GM18511 (cell line): ENCODE results near the gene MTSS2.

Experiments
- ATAC-seq: cut with Tn5 transposase; IDR thresholded peaks from one replicate; pipeline ENCODE4 v1.9.1; 2021; ENCODE audit warnings: mild to moderate bottlenecking, moderate library complexity; ENCODE audit not compliant: unreplicated experiment

The MTSS2 gene

GRCh38 chr16:70701036-70701435 is 15.2 kb upstream of the MTSS2 start:
- no peak for ATAC-seq

- no peak for ATAC-seq
These were observed 14.5 kb upstream of the MTSS2 start for GRCh38 chr16:70700101-70701020.

GRCh38 chr16:70699696-70700095 is 13.8 kb upstream of the MTSS2 start:
- no peak for ATAC-seq

- ATAC-seq = no peak
These were observed 13.0 kb upstream of the MTSS2 start for GRCh38 chr16:70698901-70699300.

- no peak for ATAC-seq
These were observed 11.8 kb upstream of the MTSS2 start for GRCh38 chr16:70697594-70698170.

- ATAC-seq = no peak
These were observed 11.2 kb upstream of the MTSS2 start for GRCh38 chr16:70696952-70697593.

- no peak for ATAC-seq
These were observed 10.5 kb upstream of the MTSS2 start for GRCh38 chr16:70696355-70696754.

- ATAC-seq = no peak
These were observed 9.6 kb upstream of the MTSS2 start for GRCh38 chr16:70695331-70696070.

GRCh38 chr16:70694868-70695218 is 9.0 kb upstream of the MTSS2 start:
- ATAC-seq = no peak

GRCh38 chr16:70694088-70694867 is 8.4 kb upstream of the MTSS2 start:
- no peak for ATAC-seq

- ATAC-seq = no peak
These were observed 7.2 kb upstream of the MTSS2 start for GRCh38 chr16:70692873-70693671.

- no peak for ATAC-seq
These were observed 6.4 kb upstream of the MTSS2 start for GRCh38 chr16:70692130-70692872.

- no peak for ATAC-seq
These were observed 5.6 kb upstream of the MTSS2 start for GRCh38 chr16:70691223-70692129.

- no peak for ATAC-seq
These were observed 4.4 kb upstream of the MTSS2 start for GRCh38 chr16:70689970-70690891.

GRCh38 chr16:70689035-70689969 is 3.4 kb upstream of the MTSS2 start:
- ATAC-seq = no peak

- no peak for ATAC-seq
These were observed 2.4 kb upstream of the MTSS2 start for GRCh38 chr16:70688246-70688742.
